GM21381 (cell line): ENCODE measurements around the gene ZBTB46.

Experiments used
- ATAC-seq: cut with Tn5 transposase; IDR thresholded peaks from one replicate; pipeline ENCODE4 v1.9.1; 2021; ENCODE audit warnings: mild to moderate bottlenecking, moderate library complexity; ENCODE audit not compliant: unreplicated experiment

Gene ZBTB46

DNA sequence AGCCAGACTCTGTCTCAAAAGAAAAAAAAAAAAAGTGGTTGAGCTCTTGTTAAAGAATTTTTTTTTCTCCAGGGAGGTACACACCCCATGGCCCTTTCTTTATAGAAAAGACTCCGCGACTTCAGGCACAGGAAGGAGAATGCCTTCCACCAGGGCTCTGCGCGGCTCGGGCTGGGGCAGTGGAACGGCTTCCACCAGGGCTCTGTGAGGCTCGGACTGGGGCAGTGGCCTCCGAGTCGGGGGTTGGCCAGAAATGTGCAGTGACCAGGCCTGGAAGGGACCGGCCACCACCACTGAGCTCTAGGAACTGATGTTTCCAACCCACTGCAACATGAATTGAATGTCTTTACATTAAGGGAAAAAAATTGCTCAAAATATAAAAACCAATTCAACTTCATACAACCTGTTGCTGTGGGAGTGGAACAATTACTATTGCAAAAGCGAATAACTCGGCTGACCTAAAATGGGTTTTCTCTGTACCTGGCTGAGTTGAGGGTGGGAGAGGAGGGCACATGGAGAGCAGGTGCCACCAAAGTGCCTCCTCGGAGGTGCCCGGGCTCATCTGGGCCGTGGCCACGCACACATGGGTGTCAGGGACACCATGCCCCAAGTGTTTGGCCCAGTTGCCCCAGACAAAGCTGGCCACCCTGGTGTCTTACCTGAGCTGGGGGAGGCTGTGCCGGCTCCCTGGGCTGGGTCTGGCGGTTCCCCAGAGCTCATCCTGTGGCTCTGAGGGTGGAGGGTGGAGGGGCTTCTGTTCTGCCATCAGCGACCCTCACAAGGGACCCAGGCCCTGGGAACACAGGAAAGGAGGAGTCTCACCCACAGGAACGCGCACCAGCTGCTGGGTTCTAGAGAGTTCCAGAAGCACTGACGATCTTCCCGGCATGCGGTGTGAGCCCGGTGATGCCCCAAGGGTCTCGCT lies 62.2 kb downstream of the ZBTB46 start:
- no peak for ATAC-seq

DNA sequence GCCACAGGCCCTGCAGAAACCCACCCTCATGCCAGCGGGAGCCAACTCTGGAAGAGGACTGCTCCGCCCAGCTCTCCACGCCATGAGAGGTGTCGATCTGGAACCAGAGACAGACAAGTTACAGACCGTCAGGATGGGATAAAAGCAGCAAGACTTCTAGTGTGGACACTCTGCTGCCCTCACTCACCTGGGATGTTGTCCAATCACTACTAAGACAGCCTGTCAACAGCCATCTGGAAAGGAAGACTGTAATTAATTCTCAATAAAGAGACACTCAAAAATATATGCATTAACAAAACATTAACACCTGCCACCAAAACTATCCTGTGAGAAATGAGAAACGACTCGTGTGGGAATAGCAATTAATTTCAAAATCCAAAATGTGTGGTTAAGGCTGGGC lies 63.2 kb downstream of the ZBTB46 start:
- no peak for ATAC-seq

DNA sequence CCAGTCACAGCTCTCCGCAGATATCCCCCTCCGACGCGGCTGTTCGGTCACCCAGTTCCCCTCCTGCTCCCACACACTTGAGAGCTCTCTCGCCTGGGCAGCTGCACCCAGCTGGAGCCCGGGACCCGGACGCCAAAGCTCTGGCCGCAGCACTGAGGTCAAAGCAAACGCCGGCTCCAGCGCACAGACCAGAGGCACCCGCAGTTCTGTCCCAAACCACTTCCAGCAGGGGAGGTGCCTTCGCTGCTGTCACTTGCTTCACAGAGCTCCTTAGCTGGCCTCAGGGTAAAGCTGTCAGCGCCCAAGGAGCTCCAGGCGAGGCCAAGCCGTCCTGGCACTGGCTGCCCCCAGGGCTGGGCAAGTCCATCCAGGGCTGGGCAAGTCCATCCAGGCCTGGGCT lies 63.6 kb downstream of the ZBTB46 start:
- no peak for ATAC-seq

DNA sequence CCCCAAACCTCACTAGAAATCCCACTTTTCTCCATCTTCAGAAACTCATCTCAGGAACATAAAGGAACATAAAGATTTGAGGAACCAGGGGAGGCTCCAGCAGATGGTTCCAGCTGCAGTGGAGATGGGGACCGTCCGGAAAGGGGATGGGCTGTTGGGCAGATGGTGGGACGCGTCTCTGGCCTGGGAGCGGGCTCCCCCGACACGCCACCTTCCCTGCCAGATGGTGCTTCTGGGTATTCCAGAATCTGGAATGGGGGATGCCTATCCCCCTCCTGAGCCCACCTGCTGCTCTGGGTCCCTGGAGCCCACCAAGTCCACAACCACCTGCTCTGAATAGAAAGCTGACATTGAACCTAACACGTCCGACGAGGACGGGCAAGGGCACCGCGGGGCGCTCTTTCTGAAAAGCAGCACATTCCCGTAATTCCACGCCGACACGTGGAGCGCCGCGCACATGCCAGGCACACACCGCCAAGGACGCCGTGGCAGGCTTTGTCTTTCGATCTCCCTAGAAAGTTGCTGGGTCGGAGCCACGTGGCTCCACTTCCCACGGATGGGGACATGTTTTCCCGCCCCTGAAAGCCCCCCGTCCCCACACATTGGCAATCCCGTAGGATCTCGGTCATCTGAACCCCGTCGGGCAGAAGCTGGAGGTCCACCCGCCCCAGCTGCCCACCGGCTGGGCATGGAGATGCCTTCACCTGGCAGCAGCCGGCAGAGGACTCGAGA lies 64.2 kb downstream of the ZBTB46 start:
- no peak for ATAC-seq

DNA sequence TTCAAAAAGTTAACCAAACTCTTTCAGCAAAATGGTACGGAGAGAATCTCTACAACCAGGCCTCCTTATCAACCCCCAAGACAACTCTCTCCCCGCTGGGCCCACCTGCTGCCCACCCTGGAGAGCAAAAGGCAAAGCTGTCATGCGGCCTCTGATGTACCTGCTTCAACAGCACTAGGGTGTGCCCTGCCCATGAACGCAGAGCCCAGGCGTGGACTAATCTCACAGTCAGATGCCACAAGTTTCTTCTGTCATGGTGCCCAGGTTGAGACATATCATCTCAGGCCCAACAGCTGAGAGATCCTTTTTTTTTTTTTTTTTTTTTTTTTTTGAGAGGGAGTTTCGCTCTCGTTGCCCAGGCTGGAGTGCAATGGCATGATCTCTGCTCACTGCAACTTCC lies 65.2 kb downstream of the ZBTB46 start:
- no peak for ATAC-seq

DNA sequence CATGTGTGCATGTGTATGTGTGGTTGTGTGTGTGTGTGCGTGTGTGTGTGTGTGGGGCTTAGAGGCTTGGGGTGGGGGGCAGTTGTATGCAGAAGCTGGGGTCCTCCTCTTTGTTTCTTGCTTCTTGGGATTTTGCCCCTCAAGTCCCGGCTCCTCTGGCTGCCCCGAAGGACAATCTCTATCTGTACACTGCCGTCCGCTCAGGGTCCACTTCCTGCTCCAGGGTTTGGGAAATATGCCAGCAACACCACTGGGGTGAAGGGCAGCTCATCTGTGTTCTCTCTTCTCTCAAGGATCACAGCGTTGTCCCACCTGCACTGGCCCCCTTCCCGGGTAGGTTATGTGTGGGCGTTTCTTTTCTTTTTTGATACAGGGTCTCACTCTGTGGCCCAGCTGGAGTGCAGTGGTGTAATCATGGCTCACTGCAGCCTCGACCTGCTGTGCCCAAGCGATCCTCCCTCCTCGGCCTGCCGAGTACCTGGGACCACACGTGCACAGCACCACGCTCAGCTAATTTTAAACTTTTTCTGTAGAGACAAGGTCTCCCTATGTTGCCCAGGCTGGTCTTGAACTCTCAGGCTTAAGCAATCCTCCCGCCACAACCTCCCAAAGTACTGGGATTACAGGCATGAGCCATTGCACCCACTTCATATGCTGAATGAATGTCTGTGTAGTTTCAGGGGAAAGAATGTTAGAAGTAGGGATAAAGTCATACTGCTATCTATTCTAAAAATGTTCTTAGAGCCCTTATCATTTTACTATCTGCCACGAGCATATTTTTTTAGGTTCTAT lies 65.8 kb downstream of the ZBTB46 start:
- ATAC-seq, result no peak

DNA sequence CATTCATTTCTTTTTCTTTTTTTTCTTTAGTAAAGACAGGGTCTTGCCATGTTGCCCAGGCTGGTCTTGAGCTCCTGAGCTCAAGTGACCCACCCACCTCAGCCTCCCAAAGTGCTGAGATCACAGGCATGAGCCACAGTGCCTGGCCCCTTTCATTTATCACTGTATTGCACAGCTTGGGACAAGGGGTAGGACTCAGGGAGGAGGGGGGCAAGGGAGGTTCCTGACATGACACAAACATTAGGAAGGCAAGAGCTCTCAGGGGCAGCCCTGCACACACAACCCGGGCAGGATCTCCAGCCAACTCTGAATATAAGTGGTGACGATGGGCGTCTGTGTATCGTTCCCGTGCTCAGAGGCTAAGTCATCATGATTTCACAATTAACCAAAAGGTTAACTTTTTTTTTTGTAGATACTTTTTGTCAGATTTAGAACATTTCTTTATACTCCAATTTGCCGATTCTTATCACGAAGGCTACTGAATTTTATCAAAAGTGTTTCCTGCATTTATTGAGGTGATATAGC lies 71.6 kb downstream of the ZBTB46 start:
- no peak for ATAC-seq

DNA sequence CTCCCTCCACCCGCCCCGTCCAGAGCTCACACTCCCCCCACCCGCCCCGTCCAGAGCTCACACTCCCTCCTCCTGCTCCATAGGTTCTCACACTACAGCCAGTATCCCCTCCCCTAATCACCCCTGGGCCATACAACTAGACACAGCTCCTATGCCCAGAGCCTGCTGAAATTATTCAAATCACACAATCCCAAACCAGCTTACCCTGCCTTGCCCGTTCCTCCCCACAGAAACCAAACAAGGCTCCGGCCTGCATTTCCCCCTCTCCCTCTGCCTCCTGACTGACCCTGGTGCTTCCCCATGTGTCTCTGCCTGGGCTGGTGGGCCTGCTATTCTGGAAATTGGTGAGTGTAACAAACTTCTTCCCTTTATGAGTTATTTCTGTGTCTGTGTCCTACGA lies 72.9 kb downstream of the ZBTB46 start:
- ATAC-seq, result no peak

DNA sequence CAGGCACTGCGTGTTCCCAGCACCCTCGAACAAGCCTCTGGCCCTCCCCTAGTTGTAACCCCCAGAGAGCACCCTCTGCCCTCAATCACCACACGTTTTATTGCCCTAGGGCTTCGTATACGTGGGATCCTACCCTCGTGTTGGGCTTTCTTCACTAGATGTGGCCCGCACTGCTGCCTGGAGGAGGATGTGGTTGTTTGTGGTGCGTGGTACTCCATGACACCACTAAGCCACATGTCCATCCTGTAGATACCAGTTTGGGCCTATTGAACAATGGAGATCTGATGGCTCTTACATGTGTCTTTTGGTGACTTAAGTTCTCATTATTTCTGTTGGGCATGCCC lies 74.4 kb downstream of the ZBTB46 start:
- no peak for ATAC-seq

DNA sequence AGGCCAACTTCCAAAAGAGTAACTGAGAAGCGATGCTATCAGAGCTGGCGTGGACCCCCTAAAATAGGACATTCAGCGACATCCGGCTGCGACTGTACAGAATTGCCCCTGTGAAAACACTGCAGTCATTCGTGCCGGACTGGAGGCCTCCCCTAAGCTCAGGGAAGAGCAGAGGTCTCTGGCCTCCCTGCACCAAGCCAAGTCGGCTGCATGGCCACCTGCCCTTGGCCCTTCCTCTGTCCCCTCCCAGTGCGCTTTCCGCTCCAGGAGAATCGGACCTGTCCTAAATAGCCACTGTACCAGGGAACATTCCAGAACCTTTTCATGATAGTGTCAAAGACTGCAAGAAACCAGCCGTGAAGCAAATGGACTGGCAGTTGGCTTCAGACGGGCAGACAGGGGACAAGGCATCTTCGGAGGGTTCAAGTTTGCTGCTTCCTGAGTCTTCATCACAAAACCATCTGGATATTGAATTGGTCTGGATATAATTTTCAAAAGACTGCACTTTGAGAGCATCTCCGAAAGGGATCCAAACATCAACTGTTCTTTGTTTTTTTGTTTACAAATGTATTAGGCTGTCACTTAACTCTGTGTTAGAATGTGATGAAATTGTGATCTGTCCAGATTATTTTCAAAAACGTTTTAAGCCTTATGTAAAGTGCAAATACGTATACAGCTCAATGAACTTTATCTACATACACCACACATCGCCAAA lies 75.0 kb downstream of the ZBTB46 start:
- no peak for ATAC-seq

DNA sequence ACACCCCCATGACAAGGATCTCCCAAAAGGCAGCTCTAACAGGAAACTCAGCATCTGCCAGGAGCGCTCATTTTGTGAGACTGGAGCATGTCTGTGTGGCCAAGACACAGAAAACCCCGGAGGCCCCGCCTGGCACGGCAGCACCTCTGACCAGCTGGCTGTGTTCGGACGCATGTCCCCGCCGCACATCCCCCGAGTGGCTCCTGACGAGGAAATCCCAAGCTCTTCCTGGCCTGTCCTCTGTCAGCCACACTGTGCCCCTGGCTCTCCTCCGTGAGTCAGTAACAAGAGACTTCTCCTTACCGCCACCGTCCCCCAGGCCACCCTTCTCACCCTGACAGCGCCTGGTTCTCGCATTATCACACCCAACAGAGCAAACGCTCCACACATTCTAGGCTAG lies 77.1 kb downstream of the ZBTB46 start:
- ATAC-seq, result no peak

DNA sequence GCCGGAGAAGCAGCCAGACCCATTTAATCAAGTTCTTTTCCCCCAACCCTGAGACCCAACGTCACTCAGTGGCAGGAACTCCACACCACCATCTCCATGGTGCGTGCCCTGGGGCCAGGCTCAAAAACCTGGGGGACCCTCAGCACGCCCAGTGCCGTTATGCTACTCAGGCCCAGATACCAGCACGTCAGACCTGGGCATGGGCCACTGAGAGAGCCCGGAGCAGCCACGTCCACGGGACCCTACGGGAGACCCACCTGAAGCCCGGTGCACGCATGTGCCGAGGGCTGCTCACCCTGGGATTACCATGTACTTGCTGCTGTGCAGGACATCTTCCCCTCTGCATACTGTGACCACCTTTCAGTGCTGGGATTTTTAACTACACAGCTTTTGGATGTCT lies 77.7 kb downstream of the ZBTB46 start:
- ATAC-seq, result no peak

DNA sequence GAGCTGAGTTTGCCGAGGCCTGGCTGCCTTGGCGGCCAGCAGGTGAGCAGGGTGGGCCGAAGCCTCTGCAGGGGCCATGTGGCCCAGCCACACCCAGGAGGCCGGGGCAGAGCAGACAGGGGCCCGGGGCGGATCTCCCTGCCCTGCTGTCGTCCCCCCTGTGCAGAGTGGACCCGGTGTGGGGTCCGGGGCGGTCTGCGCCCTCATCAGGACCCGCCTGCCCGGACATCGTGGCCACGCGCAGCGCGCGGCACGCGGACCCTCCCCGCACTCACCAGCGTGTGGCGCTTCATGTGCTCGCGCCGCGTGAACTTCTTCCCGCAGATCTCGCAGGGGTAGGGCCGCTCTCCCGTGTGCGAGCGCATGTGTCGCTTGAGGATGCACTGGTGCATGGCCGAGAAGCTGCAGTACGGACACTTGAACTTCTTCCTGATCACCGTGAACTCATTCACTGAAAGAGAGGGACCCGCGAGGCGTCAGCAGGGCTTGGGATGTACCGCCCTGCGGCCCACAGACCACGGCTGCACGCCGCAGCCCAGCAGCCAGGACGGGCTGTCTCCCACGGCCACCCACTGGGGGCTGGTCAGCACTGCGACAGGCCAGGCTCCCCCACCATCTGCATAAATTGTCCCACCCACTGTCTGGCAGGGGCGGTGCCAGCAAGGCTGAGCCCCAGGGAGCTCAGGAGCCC lies 78.5 kb downstream of the ZBTB46 start:
- ATAC-seq, result no peak

DNA sequence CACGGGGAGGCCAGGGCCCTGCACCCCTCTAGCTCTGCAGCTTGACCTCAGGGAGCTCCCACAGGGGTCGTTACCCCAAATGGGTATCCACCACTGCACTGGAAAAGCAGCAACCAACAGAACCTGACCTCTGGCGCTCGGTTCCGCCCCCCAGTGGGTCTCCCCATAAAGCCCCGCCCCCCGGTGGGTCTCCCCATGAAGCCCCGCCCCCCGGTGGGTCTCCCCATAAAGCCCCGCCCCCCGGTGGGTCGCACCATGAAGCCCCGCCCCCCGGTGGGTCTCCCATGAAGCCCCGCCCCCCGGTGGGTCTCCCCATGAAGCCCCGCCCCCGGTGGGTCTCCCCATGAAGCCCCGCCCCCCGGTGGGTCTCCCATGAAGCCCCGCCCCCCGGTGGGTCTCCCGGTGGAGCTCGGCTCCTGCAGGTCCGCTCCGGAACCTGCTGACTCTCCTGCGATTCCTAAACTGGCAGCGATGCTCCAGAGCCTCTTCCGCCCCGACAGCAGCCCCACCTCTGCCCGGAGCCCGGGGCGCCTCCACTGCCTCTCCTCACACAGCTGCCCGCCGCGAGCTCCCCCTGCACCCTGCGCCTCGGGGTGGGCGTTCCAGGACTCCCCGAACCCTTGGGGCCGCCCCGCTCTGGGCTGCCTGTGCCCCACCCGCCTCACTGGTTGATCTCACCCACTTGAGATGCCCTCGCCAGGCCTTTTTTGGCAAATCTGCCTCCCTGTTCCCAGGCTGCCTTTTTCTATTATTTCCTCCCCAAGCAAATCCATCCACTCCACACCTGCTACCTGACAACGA lies 79.4 kb downstream of the ZBTB46 start:
- no peak for ATAC-seq

DNA sequence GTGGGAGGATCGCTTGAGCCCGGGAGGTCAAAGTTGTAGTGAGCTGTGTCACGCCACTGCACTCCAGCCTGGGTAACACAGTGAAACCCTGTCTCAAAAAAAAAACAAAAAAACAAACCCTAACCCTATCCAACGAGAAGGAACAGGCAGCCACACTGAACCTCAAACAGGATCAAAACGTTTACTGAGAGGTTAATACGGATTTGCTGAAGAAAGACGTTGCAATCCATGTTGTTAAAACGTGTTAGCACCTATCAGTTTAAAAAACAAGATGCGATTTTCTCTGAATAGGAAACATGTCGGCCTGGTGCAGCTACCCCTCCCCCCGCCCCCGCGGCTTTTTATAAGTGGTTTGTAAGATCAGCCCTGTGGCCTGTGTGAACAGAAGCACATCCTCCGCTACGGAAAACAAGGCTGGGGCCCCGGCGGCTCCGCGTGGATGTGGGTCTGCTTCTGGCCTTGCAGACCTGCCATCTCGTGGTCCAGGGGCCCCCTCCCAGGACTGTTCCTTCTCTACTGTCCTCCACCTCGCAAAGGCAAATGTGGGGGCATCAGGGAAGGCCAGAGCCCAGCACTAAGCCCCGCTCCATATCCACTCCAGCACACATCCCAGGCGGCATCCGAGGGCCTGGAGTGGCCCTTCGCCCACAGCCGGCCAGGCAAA lies 80.1 kb downstream of the ZBTB46 start:
- ATAC-seq, result no peak

DNA sequence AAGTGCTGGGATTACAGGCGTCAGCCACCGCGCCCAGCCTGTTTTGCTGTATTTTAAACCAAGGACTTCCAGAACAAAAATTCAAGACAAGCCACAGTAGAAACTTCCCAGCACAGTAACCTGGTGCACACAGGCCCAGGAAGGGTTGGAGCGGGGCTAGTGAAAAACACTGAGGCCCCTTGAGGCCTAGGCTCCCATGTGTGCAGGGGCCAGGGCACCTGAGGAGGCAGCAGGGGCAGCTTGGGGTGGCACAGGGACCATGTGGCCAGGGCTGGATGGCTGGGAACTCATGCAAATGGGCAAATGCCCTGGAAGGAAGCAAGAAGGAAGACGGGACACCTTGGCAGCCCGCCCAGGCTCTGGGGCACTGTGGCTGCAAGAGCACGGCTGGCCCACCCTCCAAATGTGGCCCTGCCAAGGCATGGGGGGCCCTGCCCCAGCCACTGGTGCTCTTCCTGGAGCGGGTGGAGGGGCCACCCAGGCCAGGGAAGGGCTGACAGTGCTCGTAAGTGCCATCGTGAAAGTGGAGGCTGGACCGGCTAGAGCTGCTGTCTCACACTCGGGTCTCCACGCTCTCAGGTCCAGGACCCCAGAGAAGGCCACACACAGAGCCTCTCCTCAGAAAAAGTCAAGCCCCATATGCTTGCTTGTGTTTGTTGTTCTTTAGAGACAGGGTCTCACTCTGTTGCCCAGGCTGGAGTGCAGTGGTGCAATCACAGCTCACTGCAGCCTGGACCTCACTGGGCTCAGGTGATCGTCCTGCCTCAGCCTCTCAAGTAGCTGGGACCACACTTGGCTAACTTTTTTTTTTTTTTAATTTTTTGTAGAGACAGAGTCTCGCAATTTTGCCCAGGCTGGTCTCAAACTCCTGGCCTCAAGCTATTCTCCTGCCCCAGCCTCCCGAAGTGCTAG lies 81.2 kb downstream of the ZBTB46 start:
- ATAC-seq, result no peak

DNA sequence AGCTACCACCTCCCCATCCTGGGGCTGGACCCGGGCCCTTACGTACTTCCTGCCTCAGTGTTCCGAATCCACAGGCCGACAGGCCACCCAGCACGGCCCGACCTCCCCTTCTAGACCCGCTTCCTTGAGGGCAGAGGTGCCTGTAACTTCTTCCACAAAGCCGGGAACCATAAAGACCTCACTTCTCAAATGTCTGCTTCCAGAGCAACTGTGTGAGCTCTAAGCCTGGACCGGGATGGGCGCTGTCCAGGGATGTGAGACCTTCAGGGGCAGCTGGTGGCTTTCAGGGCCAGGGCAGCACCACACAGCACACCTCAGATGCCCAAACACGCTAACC lies 82.2 kb downstream of the ZBTB46 start:
- ATAC-seq, result no peak
